ENCODE results near the gene DCXR.

- peak in 1 of 5 experiments; percentile 27 for TF ChIP-seq CTCF (IDR thresholded peaks at IDR 0.05 in 4 of 5, conservative IDR thresholded peaks at IDR 0.05 in 1 of 5)
- TF ChIP-seq POLR2A (IDR thresholded peaks at IDR 0.05), result peak in 1 of 2 donors; percentile 65
Observed at GRCh38 chr17:82065638-82066303, 28.3 kb upstream of the DCXR start, which contains the start of gene DUS1L.

All from gastrocnemius medialis (tissue), 4 donors.